ENCODE data around the gene OSTF1.

Gene OSTF1

DNA sequence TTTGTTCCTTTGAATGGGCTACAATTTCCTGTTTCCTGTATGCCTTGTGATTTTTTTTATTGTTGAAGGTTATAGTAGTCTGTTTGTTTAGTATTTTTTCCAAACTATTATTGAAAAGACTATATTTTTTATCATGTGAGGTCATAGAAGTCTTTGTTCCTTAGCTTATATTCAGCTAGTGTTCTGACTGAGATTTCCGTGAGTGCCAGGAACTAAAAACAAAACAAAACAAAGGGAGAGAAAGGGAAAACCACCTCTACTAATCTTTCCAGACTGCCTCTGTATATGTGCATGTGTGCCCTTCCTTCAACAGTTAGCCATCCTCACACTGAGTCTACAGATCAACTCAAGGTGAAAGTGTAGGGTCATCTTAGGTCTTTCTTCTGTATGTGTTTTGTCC is 79.0 kb downstream of the OSTF1 start:
- no peak for DNase-seq (ENCODE audit: low spot score)

DNA sequence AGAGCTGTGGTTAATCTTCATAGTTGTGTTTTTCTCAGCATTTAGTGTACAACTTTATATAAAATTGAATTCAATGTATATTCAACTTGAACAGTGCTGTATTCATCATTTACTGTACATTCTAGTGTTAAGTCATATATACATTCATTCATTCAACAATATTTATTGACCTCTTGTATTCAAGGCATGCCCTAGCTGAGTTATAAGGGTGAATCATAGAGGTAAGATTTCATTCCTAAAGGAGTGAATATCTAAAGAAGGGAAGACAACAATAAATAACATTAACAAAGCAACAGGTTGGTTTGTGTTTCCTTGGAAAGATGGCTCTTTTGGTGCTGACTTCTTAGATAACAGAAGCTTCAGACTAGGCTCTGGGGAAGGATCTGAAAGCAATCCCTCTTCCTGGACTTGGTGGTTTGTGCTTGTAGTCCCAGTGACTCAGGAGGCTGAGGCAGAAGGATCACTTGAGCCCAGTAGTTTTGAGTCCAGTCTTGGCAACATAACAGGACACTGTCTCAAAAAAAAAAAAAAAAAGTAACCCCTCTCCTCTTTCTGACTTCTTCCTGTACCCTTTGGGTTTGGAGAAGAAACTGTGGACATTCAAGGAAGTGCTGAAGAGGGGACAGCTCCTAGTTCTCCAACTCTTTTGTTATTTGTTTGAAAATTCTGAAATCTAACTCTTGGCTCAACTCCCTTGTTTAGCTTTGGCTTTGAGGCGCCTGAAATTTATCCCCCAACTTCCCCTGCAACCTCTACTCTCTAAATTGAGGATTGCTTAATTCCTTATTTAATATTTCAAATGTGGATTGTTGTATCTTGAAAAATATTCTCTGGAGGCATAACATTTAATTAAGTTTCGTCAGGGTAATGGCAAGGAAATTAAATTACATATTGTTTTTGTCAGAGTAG is 80.2 kb downstream of the OSTF1 start:
- DNase-seq (ENCODE audit: low spot score) = no peak

DNA sequence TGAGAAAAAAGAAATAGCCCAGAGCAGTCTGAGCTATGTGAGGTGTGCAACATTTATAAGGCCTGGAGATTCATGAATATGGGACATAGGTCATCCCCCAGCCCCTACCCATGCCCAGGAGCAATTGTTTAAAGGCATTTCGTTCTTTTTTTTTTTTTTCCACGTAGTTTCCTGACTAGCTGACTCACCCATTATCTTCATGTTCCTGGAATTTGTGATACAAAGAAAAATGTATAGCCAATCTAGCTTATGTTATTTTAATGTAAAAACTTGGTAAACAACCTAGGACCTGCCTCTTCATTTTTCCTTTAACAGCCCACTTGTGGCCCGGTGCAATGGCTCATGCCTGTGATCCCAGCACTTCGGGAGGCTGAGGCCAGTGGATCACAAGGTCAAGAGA is 81.3 kb downstream of the OSTF1 start:
- DNase-seq (ENCODE audit: low spot score) = no peak

DNA sequence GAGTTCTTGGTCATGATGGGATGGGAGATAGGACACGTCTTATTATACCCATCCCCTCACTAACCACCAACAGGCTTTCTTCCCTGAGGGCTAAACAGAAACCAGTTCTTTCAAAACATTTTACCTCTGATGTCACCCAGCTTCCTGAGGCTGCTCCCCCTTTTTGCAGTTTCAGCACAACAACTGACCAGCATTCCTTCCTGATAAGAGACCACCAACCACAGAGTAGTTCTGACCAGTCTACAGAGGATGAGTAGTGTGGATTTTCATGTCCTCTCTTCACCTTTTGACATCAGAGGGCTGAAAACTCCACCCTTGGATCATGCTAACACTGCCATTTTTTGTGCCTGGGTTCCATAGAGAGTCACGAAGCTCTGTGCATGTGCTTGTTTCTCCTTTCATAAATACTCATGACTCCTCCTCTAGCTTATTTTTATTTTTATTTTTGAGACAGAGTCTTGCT is 82.6 kb downstream of the OSTF1 start:
- DNase-seq (ENCODE audit: low spot score) = no peak

DNA sequence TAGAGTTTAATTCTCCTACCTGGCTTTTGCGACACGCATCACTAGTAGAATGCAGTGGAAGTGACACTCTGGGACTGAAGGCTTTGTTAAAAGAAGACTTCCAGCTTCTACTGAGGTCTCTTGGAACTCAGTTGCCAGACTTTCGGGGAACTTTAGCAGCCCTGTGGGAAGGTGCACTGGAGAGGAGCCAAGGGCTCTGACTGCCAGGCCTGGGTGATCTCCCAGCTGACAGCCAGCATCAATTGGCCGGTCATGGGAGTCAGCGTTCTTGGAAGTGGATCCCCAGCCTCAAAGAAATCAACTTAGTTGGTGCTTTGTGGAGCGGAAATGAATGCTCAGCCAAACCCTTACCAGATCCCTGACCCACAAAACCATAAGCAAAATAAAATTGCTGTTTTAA is 87.1 kb downstream of the OSTF1 start:
- DNase-seq (ENCODE audit: low spot score) = no peak

GRCh38 chr9:75176037-75176436 is 87.7 kb downstream of the OSTF1 start:
- no peak for DNase-seq (ENCODE audit: low spot score)

DNA sequence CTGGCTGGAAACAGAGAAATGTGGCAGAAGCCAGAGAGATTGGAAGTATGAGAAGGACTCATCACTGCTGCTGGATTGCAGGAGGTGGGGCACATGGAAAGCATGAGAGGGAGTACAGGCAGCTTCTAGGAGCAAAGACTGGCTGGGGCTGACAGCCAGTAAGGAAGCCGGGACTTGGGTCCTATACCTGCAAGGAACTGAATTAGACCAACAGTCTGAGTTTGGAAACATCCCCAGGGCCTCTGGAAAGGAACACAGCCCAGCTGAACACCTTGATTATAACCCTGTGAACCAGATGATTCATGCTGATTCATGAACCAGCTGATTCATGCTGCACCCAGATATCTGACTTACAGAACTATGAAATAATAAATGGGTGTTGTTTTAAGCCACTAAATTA is 93.4 kb downstream of the OSTF1 start:
- no peak for DNase-seq (ENCODE audit: low spot score)

GRCh38 chr9:75183306-75183705 is 95.0 kb downstream of the OSTF1 start:
- DNase-seq (ENCODE audit: low spot score) = no peak

GRCh38 chr9:75184471-75184870 is 96.2 kb downstream of the OSTF1 start:
- DNase-seq (ENCODE audit: low spot score) = no peak

GRCh38 chr9:75185585-75186170 is 97.4 kb downstream of the OSTF1 start:
- peak; percentile 59 for DNase-seq (ENCODE audit: low spot score)

- DNase-seq (ENCODE audit: low spot score) = no peak
Observed at GRCh38 chr9:75186767-75187380, 98.6 kb downstream of the OSTF1 start.

DNA sequence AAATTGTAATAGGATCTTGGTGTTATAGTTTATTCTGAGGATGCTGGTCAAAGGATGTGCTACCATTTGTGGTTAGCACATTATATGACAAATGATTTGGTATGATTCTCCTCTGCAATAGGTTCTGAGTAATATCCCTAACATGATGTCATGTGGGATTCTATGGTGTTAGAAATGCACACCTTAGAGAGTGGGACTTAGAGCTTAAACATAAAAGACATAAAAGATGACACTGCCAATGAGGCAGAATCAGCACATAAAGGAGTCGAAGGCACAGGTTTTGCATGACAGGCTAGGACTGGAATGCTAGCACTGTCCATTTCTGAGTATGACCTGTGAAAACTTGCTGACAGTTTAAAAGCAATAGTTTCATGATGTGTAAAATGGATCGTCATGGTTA is 100.4 kb downstream of the OSTF1 start:
- DNase-seq (ENCODE audit: low spot score) = no peak

- DNase-seq (ENCODE audit: low spot score) = no peak
Observed at GRCh38 chr9:75190762-75191161, 102.4 kb downstream of the OSTF1 start.

All from D341Med (cell line).